HepG2 (cell line): Measurements from ENCODE around the gene EMID1. TPM values are rescaled to one million over a fixed set of nuclear protein-coding genes. Genes with fewer than 3 reads are reported as not detected.

ENCODE experiments used
- ADNP ChIP-seq: sonication (generic); formaldehyde crosslinking; IDR thresholded peaks from 2 replicates; pipeline ENCODE4 v1.4.0; 2020; ENCODE audit warnings: missing genetic modification reagents
- ATF7-NPFF ChIP-seq: sonication (generic); formaldehyde crosslinking; IDR thresholded peaks from 2 replicates; pipeline ENCODE4 v1.8.1; 2023; ENCODE audit warnings: mild to moderate bottlenecking, low read depth, missing genetic modification reagents, moderate library complexity
- CCDC6 ChIP-seq: sonication (generic); formaldehyde crosslinking; IDR thresholded peaks from 2 replicates; pipeline ENCODE4 v1.8.1; 2022; ENCODE audit warnings: mild to moderate bottlenecking, missing genetic modification reagents, moderate library complexity
- CENPX ChIP-seq: sonication (generic); formaldehyde crosslinking; IDR thresholded peaks from 2 replicates; pipeline ENCODE4 v1.9.0; 2021; ENCODE audit warnings: mild to moderate bottlenecking, missing genetic modification reagents, moderate library complexity
- JUN ChIP-seq: sonication (generic); formaldehyde crosslinking; IDR thresholded peaks from 2 replicates; pipeline ENCODE4 v1.4.0; 2020; ENCODE audit warnings: mild to moderate bottlenecking, missing genetic modification reagents
- KDM2A ChIP-seq: sonication (generic); formaldehyde crosslinking; IDR thresholded peaks from 2 replicates; pipeline ENCODE4 v1.4.0; 2020; ENCODE audit warnings: low read depth, missing genetic modification reagents, borderline replicate concordance
- MED13 ChIP-seq: sonication (generic); formaldehyde crosslinking; IDR thresholded peaks from 2 replicates; pipeline ENCODE4 v1.5.0; 2020; ENCODE audit warnings: missing genetic modification reagents
- MXD3 ChIP-seq: IDR thresholded peaks from 2 replicates; pipeline ENCODE4 v1.6.1; 2016; ENCODE audit warnings: mild to moderate bottlenecking, missing biosample characterization, missing genetic modification reagents
- MYC ChIP-seq: sonication (generic); formaldehyde crosslinking; IDR thresholded peaks from 2 replicates; pipeline ENCODE4 v1.9.0; 2021; ENCODE audit warnings: missing genetic modification reagents, borderline replicate concordance
- PHF8 ChIP-seq: sonication (generic); formaldehyde crosslinking; IDR thresholded peaks from 2 replicates; pipeline ENCODE4 v1.5.0; 2020; ENCODE audit warnings: missing genetic modification reagents
- POGZ ChIP-seq: sonication (generic); formaldehyde crosslinking; IDR thresholded peaks from 2 replicates; pipeline ENCODE4 v1.4.0; 2020; ENCODE audit warnings: mild to moderate bottlenecking, missing genetic modification reagents
- RXRA ChIP-seq: sonication (generic); formaldehyde crosslinking; IDR thresholded peaks from 2 replicates; pipeline ENCODE4 v1.5.1; 2020; ENCODE audit warnings: missing genetic modification reagents
- SAP130 ChIP-seq: IDR thresholded peaks from 2 replicates; pipeline ENCODE4 v1.6.1; 2016; ENCODE audit warnings: low read depth
- SKI ChIP-seq: fragments of 450-650 bp; IDR thresholded peaks from one replicate; pipeline ENCODE4 v1.6.1; 2018; ENCODE audit warnings: mild to moderate bottlenecking; ENCODE audit not compliant: partially characterized antibody
- SRSF1 ChIP-seq: fragments of 200-400 bp; formaldehyde crosslinking; optimal IDR thresholded peaks from 2 replicates; pipeline ENCODE3; 2017; ENCODE audit warnings: mild to moderate bottlenecking, low read depth, low read length, moderate library complexity
- TEAD3 ChIP-seq: optimal IDR thresholded peaks from 2 replicates; pipeline ENCODE3; 2016; ENCODE audit warnings: borderline replicate concordance
- YEATS4 ChIP-seq: sonication (generic); formaldehyde crosslinking; IDR thresholded peaks from 2 replicates; pipeline ENCODE4 v1.4.0; 2020; ENCODE audit warnings: missing genetic modification reagents, borderline replicate concordance
- YY1 ChIP-seq: IDR thresholded peaks from 2 replicates; pipeline ENCODE4 v1.6.1; 2011; ENCODE audit warnings: low read length, low read depth, moderate library complexity, mild to moderate bottlenecking; ENCODE audit not compliant: insufficient read depth, insufficient replicate concordance
- ZFP36 ChIP-seq: fragments of 150-350 bp; IDR thresholded peaks from 2 replicates; pipeline ENCODE4 v1.6.1; 2018; ENCODE audit warnings: borderline replicate concordance, low read length, low read depth; ENCODE audit not compliant: partially characterized antibody
- ZFX ChIP-seq: sonication (generic); formaldehyde crosslinking; IDR thresholded peaks from 2 replicates; pipeline ENCODE4 v1.4.0; 2020; ENCODE audit warnings: mild to moderate bottlenecking, low read depth, missing genetic modification reagents, moderate library complexity
- ZFY ChIP-seq: sonication (generic); formaldehyde crosslinking; IDR thresholded peaks from 2 replicates; pipeline ENCODE4 v1.4.0; 2020; ENCODE audit warnings: missing genetic modification reagents
- ZIK1 ChIP-seq: sonication (generic); formaldehyde crosslinking; IDR thresholded peaks from 2 replicates; pipeline ENCODE4 v1.5.0; 2020; ENCODE audit warnings: mild to moderate bottlenecking, low read depth, missing genetic modification reagents, borderline replicate concordance
- ZNF567 ChIP-seq: sonication (generic); formaldehyde crosslinking; IDR thresholded peaks from 2 replicates; pipeline ENCODE4 v1.8.1; 2023; ENCODE audit warnings: mild to moderate bottlenecking, missing genetic modification reagents, borderline replicate concordance
- ZNF768 ChIP-seq: sonication (generic); formaldehyde crosslinking; IDR thresholded peaks from 2 replicates; pipeline ENCODE4 v1.4.0; 2020; ENCODE audit warnings: missing genetic modification reagents
- ZNF772 ChIP-seq: sonication (generic); formaldehyde crosslinking; IDR thresholded peaks from 2 replicates; pipeline ENCODE4 v1.5.0; 2020; ENCODE audit warnings: mild to moderate bottlenecking, missing genetic modification reagents
- ZNF777 ChIP-seq: sonication (generic); formaldehyde crosslinking; IDR thresholded peaks from 2 replicates; pipeline ENCODE4 v1.4.0; 2020; ENCODE audit warnings: missing genetic modification reagents
- polyA plus RNA-seq, 8 experiments: library from polyadenylated mRNA; depleted of rRNA in 3 of 8; stranded (reverse) in 7 of 8; unstranded in 1 of 8; fragments of >200 nt; fragmentation: Illumina TruSeq in 4 of 8; extraction: Trizol in 4 of 8; gene quantifications; 2 replicates each; pipeline versions ENCODE4 v1.2.1 to v1.2.3, GENCODE V29; 2011 to 2016; ENCODE audit warnings: low read depth in 4 of 8, missing spikeins in 1 of 8, mixed read lengths in 1 of 8; ENCODE audit not compliant: insufficient read depth in 1 of 8
- total RNA-seq, 5 experiments: library from RNA; depleted of rRNA; stranded (reverse); fragments of >200 nt; fragmentation: Illumina TruSeq; extraction: Trizol; gene quantifications; 2 replicates each; pipeline ENCODE4 v1.2.3, GENCODE V29; 2016; ENCODE audit warnings: low read depth in 1 of 5
- TF ChIP-seq, protein P1 (sequence below): sonication (generic); formaldehyde crosslinking; IDR thresholded peaks from 2 replicates; pipeline ENCODE4 v1.9.0; 2022; ENCODE audit warnings: missing genetic modification reagents, mild to moderate bottlenecking, borderline replicate concordance
- TF ChIP-seq, protein P2 (sequence below): sonication (generic); formaldehyde crosslinking; conservative IDR thresholded peaks from 2 replicates; pipeline ENCODE4 v1.8.0; 2022; ENCODE audit warnings: mild to moderate bottlenecking, moderate library complexity, missing genetic modification reagents

EMID1 gene
- total and polyA plus RNA-seq, 2 of the 13 experiments (the other 11 are each of a cell fraction or from before 2014, with no cell fraction given) = 0.45 to 0.82 TPM

DNA sequence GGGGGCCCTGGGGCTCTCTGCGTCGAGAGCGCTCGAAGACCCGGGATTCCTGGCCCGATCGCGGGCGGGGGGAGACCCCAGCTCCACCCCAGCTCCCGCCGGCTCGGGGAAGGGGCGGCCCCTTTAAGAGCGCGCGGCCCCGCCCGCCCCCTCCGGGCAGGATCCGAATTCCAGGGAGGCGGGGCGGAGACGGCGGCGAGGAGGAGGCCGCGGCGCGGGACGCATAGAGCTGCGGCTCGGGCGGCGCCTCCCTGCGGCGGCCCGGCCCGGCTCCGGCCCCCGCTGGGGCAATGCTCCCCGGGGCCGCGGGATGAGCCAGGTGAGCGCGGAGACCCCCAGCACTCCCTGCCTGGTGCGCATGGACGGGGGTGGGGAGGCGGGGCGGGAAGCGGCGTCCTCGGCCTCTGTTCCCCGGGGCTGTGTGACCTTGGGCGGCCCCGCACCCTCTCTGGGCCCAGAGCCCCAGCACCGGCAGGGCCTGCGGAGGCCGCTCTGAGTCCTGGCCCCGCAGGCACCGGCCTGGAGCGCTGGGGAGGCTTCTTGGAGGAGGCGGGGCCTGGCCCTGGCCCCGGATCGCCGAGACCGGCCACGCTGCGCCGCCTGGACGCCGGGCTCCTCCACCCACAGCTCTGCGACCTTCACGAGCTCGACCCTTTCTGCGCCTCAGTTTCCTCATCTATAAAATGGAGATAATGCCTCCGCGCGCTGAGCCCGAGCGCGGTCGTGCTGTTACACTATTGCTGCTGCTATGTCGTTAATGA is 101.3 kb downstream of the EMID1 start (continued):
- peak; percentile 85 for TF ChIP-seq TEAD3 (CRISPR knock-in tag)
- TF ChIP-seq, protein P1, sequence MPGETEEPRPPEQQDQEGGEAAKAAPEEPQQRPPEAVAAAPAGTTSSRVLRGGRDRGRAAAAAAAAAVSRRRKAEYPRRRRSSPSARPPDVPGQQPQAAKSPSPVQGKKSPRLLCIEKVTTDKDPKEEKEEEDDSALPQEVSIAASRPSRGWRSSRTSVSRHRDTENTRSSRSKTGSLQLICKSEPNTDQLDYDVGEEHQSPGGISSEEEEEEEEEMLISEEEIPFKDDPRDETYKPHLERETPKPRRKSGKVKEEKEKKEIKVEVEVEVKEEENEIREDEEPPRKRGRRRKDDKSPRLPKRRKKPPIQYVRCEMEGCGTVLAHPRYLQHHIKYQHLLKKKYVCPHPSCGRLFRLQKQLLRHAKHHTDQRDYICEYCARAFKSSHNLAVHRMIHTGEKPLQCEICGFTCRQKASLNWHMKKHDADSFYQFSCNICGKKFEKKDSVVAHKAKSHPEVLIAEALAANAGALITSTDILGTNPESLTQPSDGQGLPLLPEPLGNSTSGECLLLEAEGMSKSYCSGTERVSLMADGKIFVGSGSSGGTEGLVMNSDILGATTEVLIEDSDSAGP (CRISPR knock-in tag) = peak; percentile 99
- peak; percentile 34 for TF ChIP-seq SRSF1
- peak; percentile 50 for TF ChIP-seq ZFX (CRISPR knock-in tag)
- peak; percentile 89 for TF ChIP-seq ZNF777
- TF ChIP-seq JUN (CRISPR knock-in tag) = no peak
- peak; percentile 79; the same call in 1 of the 2 replicates for TF ChIP-seq ADNP (CRISPR knock-in tag)
- TF ChIP-seq ZNF567 (CRISPR knock-in tag) = 0 out of 2 replicates have a peak, but pooled peaks have one; percentile 15
- peak; percentile 100 for TF ChIP-seq ZNF768 (CRISPR knock-in tag)
- peak; percentile 19 for TF ChIP-seq YY1
- peak; percentile 53; the same call in 1 of the 2 replicates for TF ChIP-seq ZFY (CRISPR knock-in tag)
- TF ChIP-seq CCDC6 (CRISPR knock-in tag) = peak; percentile 47
- TF ChIP-seq MYC (CRISPR knock-in tag) = peak; percentile 34
- TF ChIP-seq ZNF772 (CRISPR knock-in tag) = no peak
- peak; percentile 65; the same call in 1 of the 2 replicates for TF ChIP-seq YEATS4
- TF ChIP-seq MED13 (CRISPR knock-in tag) = peak; percentile 56
- TF ChIP-seq, protein P2, sequence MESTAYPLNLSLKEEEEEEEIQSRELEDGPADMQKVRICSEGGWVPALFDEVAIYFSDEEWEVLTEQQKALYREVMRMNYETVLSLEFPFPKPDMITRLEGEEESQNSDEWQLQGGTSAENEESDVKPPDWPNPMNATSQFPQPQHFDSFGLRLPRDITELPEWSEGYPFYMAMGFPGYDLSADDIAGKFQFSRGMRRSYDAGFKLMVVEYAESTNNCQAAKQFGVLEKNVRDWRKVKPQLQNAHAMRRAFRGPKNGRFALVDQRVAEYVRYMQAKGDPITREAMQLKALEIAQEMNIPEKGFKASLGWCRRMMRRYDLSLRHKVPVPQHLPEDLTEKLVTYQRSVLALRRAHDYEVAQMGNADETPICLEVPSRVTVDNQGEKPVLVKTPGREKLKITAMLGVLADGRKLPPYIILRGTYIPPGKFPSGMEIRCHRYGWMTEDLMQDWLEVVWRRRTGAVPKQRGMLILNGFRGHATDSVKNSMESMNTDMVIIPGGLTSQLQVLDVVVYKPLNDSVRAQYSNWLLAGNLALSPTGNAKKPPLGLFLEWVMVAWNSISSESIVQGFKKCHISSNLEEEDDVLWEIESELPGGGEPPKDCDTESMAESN (CRISPR knock-in tag) = peak; percentile 8; the same call in 1 of the 2 replicates
- 0 out of 2 replicates have a peak, but pooled peaks have one; percentile 5 for TF ChIP-seq POGZ (CRISPR knock-in tag)
- no peak for TF ChIP-seq CENPX (CRISPR knock-in tag)
- 0 out of 2 replicates have a peak, but pooled peaks have one; percentile 32 for TF ChIP-seq ZIK1 (CRISPR knock-in tag)
- TF ChIP-seq ATF7-NPFF = 0 out of 2 replicates have a peak, but pooled peaks have one; percentile 22
- TF ChIP-seq ZFP36 = peak; percentile 77
- peak; percentile 13; the same call in 1 of the 2 replicates for TF ChIP-seq SAP130
- peak; percentile 11 for TF ChIP-seq SKI
- TF ChIP-seq PHF8 = peak; percentile 22
- no peak for TF ChIP-seq RXRA (CRISPR knock-in tag)
- TF ChIP-seq KDM2A = peak; percentile 29; the same call in 1 of the 2 replicates
- no peak for TF ChIP-seq MXD3 (CRISPR knock-in tag)
